GM19468 (cell line): ENCODE data around the gene CTNNBIP1.

Experiments
- ATAC-seq: cut with Tn5 transposase; IDR thresholded peaks from one replicate; pipeline ENCODE4 v1.9.1; 2021; ENCODE audit warnings: mild to moderate bottlenecking, moderate library complexity, moderate number of reproducible peaks; ENCODE audit not compliant: unreplicated experiment; ENCODE audit errors: extremely low read depth

The CTNNBIP1 gene

DNA sequence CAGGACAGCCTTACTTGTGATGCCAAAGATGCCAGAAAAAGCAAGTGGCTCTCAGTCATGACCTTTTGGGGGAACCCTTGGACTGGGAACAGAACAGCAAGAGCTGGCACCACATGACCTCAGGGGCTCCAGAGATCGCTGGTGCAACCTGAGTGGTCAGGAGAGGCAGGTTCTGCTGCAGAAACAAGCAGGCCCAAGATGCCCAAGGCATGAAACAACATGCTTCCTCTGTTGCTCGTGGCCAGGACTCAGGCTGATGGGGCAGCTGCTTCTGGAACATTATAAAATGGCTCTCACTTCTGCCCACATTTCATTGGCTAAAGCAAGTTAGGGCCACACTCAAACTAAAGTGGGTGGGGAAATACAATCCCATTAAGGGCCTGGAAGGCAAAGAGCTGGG is 68.6 kb downstream of the CTNNBIP1 start:
- ATAC-seq = no peak

- ATAC-seq = no peak
These were observed 69.9 kb downstream of the CTNNBIP1 start for GRCh38 chr1:9840176-9840575.

- no peak for ATAC-seq
These were observed 71.1 kb downstream of the CTNNBIP1 start for GRCh38 chr1:9838946-9839345.

- no peak for ATAC-seq
These were observed 73.5 kb downstream of the CTNNBIP1 start for GRCh38 chr1:9836632-9836960.

- ATAC-seq = no peak
These were observed 74.1 kb downstream of the CTNNBIP1 start for GRCh38 chr1:9835758-9836631.

DNA sequence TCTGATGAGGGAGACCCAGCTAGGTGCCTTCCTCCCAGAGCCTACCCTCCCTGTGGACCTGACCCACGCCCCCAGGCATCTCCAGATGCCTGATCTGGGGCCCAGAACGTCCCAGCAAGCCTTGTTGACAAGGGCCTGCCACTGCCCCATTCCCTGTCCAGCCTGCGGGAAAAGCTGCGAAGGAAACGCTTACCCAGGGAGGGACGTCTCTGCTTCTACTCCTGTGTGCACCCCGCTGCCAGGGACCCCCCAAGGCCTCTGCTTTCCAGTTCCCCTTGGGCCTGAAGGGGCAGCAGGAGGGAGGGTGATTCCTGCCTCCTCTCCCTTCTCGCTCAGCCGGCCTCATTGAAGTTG is 74.7 kb downstream of the CTNNBIP1 start:
- no peak for ATAC-seq

DNA sequence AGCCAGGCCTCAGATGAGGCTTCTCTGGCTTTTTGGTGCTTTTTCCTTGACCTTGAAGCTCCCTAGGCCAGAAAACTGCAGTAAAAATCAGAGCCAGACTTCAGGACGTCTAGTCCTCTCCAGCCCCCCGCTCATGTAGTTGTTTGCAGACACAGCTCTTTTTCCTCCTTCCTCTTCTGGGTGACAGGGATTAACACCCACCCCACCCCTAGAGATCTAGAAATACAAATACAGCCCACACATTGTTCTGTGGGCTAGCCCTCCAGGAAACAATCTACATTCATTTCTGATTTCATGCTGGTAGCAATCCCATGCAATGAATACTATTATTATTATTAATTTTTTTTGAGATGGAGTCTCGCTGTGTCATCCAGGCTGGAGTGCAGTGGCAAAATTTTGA is 76.4 kb downstream of the CTNNBIP1 start:
- ATAC-seq = no peak

DNA sequence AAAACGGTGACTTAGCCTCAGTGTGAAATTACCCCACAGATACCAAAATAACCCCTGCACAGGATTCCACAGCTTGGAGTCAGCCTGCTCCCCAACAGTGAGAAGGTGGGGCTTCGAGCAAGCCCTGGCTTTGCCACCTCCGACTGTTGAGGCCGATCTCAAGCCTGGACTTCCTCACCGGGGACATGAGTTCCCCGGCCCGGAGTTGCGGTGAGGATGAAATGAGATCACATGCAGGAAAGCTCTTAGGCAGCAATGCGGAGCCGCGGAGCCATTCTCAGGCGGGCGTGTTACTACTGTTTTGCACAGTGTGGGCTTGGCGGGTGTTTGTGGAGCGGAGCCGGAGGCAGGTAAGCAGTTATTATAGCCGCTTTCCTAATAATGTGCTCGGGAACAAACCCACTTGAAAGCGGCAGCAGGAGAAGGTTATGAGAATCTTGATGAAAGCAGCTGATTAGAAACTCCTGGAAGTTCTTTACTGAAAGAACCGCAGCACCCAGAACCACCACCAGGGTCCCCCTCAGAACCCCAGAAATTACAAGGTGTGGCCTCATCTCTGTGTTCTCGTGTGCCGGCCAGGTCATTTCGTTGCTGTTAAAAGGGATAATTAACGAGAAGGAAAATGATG is 82.4 kb downstream of the CTNNBIP1 start:
- ATAC-seq = no peak

- ATAC-seq = no peak
These were observed 83.5 kb downstream of the CTNNBIP1 start for GRCh38 chr1:9826616-9827015.

DNA sequence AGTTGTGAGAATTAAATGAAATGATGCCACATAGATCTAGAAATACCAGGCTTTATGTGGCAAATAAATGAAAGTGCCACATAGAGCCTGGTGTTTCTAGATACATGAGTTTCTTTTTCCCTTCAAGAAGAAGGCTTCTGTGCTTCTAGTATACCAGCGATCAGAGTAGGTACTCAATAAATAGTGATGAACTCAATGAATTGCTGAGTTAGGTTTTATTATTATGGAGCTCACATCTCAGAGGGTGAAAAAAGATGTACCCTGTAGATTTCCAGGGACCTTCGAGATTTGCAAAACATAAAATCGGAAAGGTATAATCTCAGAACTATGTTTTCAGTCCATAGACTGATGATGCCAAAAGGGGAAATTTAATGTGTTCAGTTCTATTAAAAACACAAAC is 84.0 kb downstream of the CTNNBIP1 start:
- no peak for ATAC-seq

- ATAC-seq = no peak
These were observed 84.7 kb downstream of the CTNNBIP1 start for GRCh38 chr1:9825093-9826074.

DNA sequence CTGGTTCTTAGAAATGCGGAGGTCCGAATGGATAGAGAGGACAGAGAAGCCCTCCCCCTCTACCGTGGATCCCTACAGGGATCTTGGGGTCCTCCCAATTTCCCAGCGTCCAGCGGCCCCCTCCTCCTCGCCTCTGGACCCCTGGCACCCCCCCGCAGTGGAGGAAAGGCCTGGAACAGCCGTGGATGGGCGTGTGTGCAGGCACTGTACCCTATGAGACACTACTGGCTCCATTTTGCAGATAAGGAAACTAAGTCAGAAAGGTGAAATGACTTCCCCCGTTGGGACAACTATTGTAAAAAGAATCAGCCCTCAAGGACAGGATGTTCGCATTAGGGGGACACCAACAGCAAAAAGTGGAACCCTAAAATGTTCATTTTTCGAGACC is 85.4 kb downstream of the CTNNBIP1 start:
- no peak for ATAC-seq

DNA sequence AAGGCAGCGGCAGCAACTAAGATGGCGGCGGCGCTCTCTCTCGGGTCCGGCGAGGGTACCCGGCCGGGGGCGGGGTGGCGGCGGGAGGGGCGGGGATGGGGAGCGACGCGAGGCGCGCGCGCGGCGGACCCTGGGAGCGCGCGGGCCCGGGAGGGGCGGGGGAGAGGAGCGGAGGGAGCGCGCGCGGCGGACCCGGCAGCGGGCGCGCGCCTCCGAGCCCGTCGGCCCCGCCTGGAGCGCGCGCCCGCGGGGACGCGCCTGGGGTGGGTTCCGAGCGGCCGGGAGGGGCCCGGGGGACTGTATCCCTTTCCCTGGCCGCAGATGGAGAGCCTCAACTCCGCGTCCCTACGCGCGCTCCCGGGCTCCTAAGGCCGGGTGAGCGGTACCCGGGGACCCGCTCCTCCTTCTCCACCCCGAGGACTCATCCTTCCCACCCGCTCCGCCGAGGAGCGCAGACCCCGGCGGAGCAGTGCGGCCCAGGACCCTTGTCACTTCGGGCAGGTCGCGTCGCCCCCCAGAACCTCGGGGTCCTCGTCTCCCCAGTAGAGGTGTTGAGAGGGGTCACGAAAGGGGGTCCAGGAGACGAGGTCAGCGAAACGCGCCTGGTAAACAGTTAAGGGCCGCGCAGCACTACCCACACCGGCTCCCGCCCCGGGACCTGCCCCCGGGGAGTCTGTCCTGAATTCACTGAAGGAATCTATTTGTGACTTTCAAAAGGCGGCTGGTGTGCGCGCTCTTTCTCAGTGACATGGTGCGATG is 85.9 kb downstream of the CTNNBIP1 start, which contains the start of gene CLSTN1:
TSS of gene CLSTN1 (minus strand) at position 23 of the 759 bp plus-strand sequence. CDS start 232 bp downstream, outside the sequence.
- no peak for ATAC-seq

GRCh38 chr1:9823693-9823942 is 86.5 kb downstream of the CTNNBIP1 start:
- ATAC-seq = no peak

DNA sequence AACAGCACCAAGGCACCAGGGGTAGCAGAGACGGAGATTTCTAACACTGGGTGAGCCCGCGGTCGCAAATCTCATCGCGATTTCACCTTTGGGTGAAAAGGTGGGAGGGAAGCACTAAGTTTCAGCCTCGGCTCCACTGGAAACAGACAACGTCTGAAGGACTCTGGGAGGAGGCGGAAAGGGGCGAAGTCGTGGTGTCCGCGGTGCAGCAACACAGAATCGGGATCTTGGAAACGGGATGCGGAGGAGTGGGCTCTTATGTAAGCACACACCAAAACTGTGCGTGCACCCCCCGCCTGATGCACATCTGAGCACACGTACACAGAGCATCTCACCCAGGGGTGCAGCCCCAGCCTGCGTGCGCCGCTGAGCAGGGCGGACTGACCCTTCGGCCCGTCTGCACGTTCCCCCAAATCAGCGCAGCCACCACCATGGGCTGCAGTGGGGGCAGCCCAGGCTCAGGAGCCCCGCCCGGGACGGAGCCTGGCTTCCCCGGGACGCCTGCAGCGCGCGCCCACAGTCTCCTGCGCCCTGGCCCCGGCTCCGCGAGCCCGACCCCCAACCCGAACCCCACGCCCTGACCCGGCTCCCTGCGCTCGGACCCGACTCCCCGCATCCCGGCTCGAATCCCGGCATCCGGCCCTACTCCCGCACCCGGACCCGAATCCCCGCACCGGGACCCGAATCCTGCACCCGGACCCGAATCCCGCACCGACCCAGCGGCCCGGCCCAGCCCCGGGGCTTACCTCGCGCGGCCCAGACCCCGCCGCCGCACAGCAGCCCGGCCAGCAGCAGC is 87.0 kb downstream of the CTNNBIP1 start:
- no peak for ATAC-seq

DNA sequence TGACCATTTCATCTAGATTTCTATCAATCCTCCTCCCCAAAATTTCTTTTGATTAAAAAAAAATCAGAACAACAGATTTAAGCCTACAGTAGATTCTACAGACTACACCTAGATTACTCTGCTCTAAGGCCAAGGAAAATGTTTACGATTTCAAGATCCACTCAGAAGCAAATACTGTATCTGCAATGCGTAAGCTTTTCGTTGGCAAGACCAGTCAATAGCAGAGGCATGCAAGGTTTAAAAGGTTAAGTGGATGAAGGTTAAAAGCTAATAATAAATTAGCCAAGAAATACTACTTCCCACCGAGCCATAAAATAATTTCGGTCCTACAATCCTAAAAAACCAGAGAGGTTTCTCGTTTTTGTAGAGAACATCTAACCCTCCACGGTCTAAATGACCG is 87.6 kb downstream of the CTNNBIP1 start:
- no peak for ATAC-seq

GRCh38 chr1:9821710-9822109 is 88.4 kb downstream of the CTNNBIP1 start:
- no peak for ATAC-seq

- no peak for ATAC-seq
These were observed 89.5 kb downstream of the CTNNBIP1 start for GRCh38 chr1:9820521-9820920.

DNA sequence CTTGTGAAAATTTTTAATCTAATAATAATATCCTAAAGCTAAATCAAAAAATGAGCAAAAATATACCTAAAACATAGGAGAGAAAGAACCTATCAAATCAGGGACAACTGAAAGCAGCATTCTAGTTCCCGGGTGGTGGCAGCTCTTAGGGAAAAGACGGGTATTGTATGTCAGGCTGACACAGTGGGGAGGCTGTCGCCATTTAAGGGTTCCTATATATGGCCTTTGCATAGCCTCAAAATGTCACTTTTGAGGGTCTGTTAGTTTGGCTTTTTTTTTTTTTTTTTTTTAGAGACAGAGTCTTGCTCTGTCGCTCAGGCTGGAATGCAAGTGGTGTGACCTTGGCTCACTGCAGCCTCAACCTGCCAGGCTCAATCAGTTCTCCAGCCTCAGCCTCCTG is 92.3 kb downstream of the CTNNBIP1 start:
- no peak for ATAC-seq

DNA sequence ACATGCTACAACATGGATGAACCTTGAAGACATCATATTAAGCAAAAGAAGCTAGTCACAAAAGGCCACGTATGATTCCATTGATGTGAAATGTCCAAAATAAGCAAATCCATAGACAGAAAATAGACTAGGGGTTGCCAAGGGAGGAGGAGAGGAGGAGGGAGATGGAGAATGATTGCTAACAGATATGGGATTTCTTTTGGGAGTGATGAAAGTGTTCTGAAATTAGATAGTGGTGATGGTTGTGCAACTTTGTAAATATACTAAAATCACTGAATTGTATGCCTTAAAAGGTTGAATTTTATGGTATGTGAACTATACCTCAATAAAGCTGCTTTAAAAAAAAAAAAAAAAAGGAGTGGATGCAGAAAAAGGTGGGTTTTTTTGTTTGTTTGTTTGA is 93.9 kb downstream of the CTNNBIP1 start:
- ATAC-seq = no peak
